NAMALWA (cell line): Measurements from ENCODE around the gene TBC1D3C.
"Not testable (repeated sequence)": the region's sequence is repeated elsewhere in the genome, so short reads cannot be mapped to it uniquely, and the experiment has no call there.

Experiments used
- DNase-seq: peaks from one replicate; pipeline ENCODE4 v3.0.0-alpha.2; 2015; ENCODE audit warnings: low spot score

TBC1D3C gene

DNA sequence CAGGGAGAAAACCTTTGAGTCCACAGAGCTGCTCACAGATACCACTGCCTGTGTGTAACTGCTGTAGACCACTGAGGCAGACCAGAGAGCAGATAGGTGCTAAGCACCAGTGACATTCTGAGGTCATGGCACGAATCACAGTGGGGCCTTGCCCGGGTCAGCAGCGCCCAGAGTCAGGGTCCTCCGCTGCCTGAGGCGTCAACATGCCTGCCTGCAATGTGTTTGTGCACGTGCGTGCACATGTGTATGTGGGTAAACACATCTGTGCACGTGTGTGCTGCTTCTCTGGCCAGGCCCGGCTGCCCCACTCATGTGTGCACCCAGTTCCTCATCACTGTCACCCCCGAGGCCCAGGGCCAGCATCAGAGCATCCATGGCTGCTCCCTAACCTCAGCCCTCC lies at the start of gene TBC1D3C:
TBC1D3C (minus strand) TSS at position 101 of the 400 bp plus-strand sequence. CDS start 1,568 bp downstream, outside the sequence.
- DNase-seq: not testable (repeated sequence)

GRCh38 chr17:38099262-38099661 lies 30.8 kb upstream of the TBC1D3C start:
- DNase-seq: not testable (repeated sequence)

GRCh38 chr17:38094059-38094694 lies 25.7 kb upstream of the TBC1D3C start:
- not testable (repeated sequence) for DNase-seq

DNA sequence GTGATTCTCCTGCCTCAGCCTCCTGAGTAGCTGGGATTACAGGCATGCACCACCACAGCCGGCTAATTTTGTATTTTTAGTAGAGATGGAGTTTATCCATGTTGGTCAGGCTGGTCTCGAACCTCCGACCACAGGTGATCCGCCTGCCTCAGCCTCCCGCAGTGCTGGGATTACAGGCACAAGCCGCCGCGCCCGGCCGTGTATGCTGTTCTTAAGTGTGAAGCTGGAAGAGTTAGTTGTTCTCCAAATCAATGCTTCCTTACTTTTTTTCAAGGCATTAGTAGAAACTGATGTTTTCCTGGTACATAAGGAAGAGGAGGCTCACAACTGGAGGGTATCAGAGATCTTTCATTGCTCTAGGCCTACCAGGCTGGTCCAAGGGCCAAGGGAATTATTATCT lies 19.7 kb upstream of the TBC1D3C start:
- DNase-seq: not testable (repeated sequence)

DNA sequence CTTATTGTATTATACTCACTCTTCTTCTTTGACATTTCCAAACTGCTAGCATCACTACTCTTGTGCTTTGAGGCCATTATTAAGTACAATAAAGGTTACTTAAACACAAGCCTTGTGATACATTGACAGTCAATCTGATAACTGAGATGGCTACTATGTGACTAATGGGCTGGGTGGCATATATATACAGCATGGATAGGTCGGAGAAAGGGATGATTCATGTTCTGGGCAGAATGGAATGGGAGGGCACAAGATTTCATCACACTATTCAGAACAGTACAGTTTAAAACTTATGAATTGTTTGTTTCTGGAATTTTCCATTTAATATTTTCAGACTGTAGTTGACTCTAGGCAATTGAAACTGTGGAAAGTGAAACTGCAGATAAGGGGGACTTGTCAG lies 18.9 kb upstream of the TBC1D3C start:
- not testable (repeated sequence) for DNase-seq
